Breast epithelium (tissue), 3 donors: Measurements from ENCODE around the gene SLC6A15.

ENCODE experiments used
- POLR2A ChIP-seq: fragments of 450-650 bp; IDR thresholded peaks from one replicate; pipeline ENCODE4 v1.6.1; 2016; ENCODE audit warnings: antibody characterized with exemption, mild to moderate bottlenecking, moderate library complexity
- POLR2AphosphoS5 ChIP-seq, 3 donors: sonication (generic); formaldehyde crosslinking; IDR thresholded peaks; one replicate each; pipeline ENCODE4 v1.6.1; 2017; ENCODE audit warnings: antibody characterized with exemption in 3 of 3
- TF ChIP-seq, protein P1 (sequence below), 3 donors: fragments of 450-650 bp; IDR thresholded peaks; one replicate each; pipeline ENCODE4 v1.5.1; 2016 to 2017; ENCODE audit warnings: antibody characterized with exemption in 3 of 3, mild to moderate bottlenecking in 3 of 3, moderate library complexity in 3 of 3

DNA sequence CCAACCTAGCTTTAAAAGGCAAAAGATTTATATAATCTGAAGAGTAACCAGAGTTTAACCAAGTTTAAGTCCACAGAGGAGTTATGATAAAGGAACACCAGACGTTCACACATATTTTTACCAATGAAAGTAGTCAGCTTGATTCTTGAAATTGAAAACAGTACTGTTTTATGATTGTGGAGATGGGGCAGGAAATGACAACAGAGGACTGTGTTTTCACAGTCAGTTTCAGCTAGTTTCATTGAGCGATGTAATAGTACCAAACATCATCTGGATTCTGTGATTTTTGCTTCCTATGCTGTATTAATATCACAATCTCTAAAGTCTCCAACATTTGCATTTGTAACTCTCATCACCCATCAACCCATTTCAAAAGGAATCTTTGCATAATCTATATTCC lies 34.2 kb upstream of the SLC6A15 start:
- TF ChIP-seq, protein P1, sequence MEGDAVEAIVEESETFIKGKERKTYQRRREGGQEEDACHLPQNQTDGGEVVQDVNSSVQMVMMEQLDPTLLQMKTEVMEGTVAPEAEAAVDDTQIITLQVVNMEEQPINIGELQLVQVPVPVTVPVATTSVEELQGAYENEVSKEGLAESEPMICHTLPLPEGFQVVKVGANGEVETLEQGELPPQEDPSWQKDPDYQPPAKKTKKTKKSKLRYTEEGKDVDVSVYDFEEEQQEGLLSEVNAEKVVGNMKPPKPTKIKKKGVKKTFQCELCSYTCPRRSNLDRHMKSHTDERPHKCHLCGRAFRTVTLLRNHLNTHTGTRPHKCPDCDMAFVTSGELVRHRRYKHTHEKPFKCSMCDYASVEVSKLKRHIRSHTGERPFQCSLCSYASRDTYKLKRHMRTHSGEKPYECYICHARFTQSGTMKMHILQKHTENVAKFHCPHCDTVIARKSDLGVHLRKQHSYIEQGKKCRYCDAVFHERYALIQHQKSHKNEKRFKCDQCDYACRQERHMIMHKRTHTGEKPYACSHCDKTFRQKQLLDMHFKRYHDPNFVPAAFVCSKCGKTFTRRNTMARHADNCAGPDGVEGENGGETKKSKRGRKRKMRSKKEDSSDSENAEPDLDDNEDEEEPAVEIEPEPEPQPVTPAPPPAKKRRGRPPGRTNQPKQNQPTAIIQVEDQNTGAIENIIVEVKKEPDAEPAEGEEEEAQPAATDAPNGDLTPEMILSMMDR (IDR thresholded peaks at IDR 0.05): no peak
- TF ChIP-seq POLR2A: no peak
- no peak for TF ChIP-seq POLR2AphosphoS5 (IDR thresholded peaks at IDR 0.05)
